GM19468 (cell line): ENCODE measurements around the gene RCBTB1.
"Not testable (repeated sequence)": the region's sequence is repeated elsewhere in the genome, so short reads cannot be mapped to it uniquely, and the experiment has no call there.

Experiments used
- ATAC-seq: cut with Tn5 transposase; IDR thresholded peaks from one replicate; pipeline ENCODE4 v1.9.1; 2021; ENCODE audit warnings: mild to moderate bottlenecking, moderate library complexity, moderate number of reproducible peaks; ENCODE audit not compliant: unreplicated experiment; ENCODE audit errors: extremely low read depth

RCBTB1 gene

DNA sequence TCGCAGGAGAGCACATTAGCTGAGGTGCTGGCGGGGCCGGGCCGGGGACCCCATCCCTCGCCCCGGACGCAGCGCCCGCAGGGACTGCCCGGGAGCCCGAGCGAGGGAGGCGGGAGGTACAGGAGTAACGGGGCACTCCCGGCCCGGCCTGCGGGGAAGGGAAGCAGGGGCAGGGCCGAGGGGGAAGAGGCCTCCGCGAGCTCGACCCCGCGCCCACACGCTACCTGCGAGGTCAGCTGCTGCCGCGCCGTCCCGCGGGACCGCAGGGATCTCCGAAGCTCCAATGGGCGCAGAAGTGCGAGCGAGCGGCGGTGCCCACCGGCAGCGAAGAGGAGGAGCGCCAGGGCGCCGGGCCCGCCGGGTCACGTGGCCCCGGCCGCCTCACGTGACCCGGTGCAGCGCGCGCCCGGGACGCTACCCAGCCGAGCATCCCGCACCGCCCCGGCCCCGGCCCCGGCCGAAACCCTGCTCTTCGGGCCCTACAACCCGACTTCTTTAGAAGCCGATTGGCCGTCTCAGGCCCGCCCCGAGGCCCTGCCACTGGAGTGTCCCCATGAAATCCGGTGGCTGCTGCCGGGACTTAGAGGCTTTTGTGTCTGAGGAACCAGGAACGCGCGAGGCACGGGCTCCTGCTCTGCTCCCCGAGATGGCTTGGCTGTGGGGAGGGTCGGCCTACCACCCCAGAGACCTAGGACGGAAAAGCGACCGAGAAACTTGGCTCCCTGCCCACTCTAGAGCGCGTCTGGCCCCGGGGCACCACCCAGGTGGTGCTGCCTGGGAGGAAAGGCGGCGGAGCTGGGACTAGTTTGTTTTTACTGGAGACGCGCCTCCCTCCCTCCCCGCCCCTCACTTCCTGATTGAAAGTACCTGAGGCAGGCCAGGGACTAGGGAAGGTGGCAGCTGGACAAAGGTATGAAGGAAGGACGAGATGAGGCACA lies at the start of gene RCBTB1:
TSS of gene RCBTB1 (minus strand) at position 339 of the 938 bp plus-strand sequence. CDS start 18,279 bp downstream, outside the sequence.
- ATAC-seq = peak; percentile 73

DNA sequence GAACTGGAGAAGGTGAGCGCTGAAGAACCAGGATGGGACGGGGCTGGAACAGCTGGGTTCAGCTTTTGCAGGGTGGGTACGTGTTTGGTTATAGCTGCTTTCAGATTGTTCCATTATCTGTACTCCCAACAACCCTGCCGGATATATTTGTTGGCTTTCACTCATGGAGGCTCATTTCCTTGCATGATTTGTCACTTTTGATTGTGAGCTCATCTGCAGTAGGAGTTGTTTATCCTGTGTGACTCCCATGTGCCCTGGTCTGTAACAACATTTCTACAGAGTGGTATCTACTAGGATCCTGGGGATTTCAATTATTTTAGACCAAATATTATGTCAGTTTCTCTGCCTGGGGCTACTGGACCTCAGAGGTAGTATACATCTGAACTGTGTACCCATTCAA lies 48.4 kb upstream of the RCBTB1 start:
- ATAC-seq = no peak

DNA sequence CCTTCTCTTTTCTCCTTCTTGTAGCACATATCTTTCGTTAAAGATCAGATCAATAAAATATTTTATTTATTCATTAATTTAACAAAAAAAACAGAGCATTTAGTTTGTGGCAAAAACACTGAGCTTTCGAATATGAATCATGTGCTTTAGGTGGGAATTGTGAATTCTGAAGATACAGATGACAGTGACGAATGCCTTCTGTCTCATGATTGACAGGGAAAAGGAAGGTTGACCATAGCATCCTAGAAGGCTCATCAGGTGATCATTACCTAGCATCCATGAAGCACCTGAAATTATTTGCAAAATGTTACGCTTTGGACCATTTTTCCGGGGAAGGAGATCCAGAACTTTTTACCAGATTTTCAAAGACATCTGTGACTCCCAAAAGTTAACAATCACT lies 46.8 kb upstream of the RCBTB1 start:
- no peak for ATAC-seq

DNA sequence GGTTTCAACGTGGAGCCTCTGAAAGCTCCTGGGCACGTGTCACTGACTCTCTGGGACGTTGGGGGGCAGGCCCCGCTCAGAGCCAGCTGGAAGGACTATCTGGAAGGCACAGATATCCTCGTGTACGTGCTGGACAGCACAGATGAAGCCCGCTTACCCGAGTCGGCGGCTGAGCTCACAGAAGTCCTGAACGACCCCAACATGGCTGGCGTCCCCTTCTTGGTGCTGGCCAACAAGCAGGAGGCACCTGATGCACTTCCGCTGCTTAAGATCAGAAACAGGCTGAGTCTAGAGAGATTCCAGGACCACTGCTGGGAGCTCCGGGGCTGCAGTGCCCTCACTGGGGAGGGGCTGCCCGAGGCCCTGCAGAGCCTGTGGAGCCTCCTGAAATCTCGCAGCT lies 45.2 kb upstream of the RCBTB1 start:
- ATAC-seq = no peak

DNA sequence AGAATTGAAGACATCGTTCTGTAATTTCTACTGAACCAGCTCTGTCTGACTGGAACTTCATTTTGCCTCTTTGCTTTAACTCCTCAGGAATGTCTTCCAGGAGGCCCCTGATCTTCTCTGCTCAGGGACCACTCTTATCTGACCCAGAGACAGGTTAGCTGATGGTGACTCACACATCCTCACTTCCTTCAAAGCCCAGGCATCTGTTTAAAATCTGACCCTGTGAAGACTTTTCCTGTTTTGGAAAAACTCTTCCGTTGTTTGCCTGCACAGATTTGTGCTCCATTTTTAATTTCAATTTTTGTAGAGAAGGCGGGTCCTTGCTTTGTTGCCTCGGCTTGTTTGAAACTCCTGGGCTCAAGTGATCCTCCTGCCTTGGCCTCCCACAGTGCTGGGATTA lies 44.6 kb upstream of the RCBTB1 start:
- no peak for ATAC-seq

DNA sequence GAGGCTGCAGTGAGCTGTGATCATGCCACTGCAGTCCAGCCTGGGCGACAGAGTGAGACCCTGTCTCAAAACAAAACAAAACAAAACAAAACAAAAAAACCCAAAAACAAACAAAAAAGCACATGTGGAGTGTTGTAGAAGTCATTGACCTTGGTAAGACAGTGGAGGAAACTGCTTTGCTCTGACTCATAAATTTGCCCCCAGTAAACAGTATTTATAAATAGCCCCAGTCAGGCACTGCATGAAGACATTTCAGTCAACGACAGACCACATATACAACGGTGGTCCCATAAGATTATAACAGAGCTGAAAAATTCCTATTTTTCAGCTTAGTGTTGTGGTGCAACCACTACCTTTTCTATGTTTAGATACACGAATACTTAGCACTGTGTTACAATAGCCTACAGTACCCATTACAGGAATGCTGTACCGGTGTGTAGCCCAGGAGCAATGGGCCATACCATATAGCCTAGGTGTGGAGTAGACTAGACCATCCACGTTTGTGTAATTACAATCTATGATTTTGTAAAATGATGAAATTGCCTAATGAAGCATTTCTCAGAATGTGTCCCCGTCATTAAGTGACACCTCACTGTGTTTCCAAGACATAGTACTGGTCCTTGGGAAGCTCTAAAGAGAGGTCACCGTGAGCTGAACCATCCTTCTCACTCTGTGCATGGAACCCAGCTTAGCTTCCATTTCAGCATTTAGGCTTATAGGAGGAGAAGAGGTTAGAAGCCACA lies 44.0 kb upstream of the RCBTB1 start:
- ATAC-seq = no peak

DNA sequence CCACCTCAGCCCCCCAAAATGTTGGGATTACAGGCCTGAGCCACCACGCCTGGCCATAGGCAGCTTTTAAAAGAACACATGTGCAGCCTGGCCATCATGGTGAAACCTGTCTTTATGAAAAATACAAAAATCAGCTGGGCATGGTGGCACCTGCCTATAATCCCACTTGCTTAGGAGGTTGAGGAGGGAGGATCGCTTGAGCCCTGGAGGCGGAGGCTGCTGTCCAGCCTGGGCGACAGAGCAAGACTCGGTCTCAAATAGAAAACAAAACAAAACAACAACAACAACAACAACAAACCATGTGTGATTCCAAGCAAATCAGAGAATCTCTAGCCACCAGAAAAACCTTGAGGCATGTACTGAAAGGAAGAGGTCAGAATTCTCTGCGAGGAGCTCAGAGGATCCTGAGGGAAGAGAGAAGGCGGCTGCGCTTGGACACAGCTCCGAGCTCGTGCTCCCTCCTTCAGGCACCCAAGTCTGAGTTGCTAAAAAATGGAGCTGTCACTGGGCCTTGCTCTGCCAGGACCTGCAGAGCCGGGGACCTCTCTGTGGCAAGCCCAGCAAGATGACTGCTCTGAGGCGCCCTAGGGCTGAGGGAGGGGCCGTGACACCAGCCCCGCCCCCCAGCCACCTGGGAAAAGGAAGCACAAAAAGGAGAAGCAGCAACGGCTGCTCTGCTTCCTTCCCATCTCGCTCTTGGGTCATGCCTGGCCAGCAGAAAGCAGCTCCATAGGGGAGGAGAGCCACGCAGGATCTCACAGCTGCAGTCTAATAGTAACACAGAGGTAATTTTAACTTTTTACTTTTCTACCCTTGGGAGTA lies 42.7 kb upstream of the RCBTB1 start, which contains the start of gene ARL11:
TSS of gene ARL11 (plus strand) at position 677 of the 822 bp plus-strand sequence. CDS start 1,941 bp downstream, outside the sequence.
- ATAC-seq = no peak

DNA sequence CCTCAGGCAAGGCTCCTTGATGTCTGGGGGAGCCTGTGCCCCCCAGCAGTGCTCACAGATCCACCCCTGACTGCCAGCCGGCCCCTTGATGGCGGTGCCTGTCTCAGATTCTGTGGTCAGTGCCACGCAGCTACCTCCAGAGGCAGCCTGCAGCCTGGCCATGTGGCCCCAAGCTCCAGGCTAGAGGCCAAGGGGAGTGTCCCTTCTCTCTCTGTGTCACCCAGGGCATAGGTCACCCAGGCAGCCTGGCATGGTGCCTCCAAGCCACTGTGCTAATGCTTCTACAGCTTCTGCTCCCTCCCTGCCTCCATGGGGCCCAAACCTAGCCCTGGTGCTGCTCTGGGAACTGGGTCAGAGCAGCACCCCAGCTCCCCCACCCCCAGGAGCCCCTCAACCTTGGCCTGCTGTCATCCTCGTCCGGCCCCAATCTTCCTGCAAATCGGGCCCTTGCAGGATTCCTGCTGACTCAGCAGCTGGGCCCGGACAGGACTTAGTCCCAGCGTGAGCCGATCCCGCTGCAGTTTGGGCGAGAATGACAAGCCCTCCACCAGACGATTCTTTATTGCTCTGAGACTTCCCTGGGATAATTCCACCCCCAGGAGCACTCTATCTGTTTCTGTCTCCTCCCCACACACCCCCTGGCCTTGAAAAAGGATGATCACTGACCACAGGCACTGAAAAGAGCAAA lies 40.2 kb upstream of the RCBTB1 start:
- no peak for ATAC-seq

DNA sequence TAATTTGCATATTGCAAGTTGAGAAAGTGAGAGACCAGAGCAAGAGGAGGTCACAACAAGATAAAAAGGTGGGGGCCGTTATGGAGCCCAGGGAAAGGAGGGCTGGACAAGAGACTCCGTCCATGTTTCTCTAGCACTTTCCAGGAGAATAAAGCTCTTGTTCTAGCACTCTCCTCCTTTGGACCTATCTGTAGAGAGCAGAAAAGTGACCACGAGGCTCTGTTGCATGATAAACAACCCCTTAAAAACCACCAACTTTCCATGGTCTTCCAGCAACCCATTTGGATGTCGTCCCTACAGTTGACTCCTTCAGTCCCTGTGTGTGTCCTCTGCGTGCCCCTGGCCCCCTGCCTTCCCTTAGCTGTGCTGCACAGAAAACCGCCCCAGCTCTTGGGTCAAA lies 38.9 kb upstream of the RCBTB1 start:
- no peak for ATAC-seq

DNA sequence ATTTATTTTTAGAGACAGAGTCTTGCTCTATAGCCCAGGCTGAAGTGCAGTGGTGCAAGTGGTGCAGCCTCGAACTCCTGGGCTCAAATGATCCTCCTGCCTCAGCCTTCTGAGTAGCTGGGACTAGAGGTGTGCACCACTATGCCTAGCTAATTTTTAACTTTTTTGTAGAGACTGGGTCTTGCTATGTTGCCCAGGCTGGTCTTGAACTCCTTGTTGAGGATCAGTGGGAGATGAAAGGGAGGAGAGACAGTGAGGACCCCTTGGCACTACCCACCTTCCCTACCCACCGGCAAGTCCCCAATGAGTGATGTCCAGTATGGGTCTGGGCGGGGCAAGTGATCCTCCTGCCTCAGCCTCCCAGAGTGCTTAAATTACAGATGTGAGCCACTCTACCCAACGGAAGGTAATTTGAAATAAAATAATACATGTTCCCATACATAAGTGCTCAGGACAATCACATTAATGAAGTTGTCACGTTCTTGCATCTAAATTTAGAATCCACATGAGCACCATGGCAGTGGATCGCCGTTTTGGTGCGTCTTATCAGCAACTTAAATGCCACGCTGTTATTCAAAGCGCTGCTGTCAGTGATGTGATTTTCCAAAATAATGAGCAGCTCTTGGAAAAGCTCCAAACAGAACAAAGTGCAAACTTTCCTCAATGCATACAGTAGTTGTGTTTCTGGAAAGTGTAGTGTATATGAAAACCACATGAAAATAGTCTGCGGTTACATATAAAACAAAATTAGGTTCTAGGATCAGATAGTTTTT lies 37.0 kb upstream of the RCBTB1 start:
- no peak for ATAC-seq

DNA sequence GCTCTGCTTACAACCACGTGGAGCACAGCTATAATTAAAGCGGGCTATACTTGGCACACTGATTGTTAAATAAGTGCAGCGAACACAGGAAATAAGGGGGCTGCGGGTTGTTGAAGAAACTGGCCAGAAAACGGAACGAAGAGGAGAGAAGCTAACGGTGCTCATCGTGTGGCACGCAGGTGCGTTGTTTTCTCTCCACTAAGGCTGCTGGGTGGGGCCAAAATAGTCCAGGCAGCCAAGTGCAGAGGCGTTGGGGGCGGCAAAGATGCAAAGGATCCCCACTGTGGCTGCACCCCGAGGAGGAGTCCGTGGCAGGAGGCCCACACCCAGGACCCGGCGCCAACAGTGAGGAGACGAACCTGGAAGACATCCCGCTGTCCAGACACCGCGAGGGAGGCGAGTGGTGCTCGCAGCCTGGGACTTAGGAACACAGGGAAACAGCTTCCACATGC lies 34.8 kb upstream of the RCBTB1 start:
- ATAC-seq = peak; percentile 21

DNA sequence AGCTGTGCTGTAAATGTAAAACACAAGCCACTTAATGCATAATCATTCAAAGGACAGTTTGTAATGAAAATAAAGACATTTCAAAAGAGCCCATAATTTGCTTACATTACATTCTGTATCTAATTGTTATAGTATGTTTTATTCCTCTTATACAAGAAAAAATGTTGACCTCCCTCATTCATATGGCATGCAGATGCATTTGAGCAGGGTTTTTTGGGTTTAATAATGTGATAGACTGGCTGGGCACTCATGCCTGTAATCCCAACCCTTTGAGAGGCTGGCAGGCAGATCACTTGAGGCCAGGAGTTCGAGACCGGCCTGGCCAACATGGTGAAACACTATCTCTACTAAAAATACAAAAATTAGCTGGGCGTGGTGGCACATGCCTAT lies 31.3 kb upstream of the RCBTB1 start:
- no peak for ATAC-seq

DNA sequence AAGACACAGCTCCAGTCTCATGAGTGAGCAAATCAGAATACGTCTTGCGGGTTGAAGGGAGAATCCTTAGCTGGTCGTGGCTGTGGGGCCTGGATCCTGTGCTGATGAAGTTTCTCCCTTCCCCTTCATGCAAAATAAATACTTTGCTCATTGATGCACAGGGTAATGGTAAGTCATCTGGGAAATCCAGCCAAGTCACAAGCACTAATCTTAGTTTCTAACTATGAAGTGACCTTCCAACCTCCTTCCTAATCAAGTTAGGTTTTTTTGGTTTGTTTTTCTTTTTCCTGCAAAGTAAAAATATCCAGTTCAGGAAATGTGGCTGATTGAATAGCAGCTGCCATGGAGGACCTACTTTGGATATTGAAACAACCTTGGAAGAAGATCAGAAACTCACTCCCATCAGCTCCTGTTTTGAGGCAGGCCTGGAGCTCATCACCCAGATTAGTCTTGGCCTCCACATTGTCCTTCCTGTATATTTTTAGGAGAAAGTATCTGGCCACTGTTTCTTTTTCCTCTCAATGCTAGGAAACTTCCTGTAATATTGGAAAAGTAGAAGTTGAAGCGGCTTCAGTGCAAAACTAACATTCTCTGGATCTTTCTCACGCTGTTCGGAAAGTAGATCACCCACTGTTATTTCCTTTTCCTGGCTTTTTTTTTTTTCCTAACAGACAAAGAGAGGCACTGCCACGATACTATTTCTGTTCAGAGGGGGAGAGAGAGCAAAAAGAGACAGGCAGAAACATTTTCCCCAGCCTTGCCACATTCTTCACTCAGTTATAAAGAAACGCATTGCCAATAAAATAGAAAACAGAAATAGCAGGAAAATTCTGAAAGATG lies 30.7 kb upstream of the RCBTB1 start:
- no peak for ATAC-seq

DNA sequence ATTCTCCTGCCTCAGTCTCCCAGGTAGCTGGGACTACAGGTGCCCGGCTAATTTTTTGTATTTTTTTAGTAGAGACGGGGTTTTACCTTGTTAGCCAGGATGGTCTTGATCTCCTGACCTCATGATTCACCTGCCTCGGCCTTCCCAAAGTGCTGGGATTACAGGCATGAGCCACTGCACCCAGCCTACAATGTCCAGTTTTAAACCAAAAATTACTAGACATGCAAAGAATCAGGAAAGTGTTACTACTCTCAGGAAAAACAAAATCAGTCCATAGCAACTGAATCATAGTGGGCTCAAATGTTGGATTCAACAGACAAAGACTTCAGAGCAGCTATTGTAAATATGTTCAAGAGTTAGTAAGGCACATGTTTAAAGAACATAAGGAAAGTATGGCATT lies 26.7 kb upstream of the RCBTB1 start:
- not testable (repeated sequence) for ATAC-seq

DNA sequence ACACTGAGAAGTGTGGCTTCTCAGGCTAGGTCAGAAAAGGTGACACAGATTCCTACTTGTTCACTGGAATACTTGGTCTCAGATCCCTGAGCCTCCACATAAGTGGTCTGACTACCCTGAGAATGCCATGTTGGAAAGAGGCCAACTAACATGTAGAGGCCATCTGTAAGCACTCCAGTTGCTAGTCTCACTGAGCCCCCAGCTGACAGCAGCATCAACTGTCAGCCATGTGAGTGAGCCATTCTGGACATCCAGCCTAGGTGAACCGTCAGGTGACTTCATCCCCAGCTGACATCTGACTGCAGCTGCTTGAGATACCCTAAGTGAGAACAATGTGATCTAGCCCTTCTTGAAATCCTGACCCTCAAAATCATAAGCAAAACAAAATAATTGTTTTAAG lies 24.8 kb upstream of the RCBTB1 start:
- ATAC-seq = no peak

DNA sequence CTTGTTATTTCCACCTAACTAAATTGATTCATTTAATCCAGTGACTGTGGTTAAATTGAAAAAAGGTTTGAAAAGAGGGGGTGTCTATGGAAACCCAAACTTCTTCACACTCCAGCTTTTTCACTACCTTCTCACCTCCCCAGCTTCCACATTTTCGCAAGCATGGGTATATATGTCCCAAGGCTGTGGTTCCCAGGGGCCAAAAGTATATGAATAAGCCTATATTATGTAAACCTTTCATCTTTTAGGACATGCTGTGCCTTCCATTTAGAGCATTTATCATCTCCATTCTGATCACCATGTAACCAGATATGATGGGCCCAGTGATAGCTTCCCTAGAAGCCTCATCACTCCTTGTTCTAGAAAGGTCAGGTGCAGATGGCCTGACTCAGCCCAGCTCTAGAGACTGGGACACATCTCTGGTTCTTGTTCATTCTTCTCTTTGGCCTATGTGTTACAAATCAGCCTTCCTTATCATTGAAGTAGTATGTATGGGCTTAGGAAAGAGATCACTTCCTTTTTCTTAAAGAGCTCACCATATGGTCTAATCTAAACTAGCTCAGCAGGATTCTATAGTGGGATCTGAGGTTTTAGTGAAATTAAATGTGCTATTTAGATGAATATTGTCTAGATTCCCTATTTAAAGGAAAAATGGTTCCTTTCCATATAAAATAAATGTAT lies 23.4 kb upstream of the RCBTB1 start:
- no peak for ATAC-seq

DNA sequence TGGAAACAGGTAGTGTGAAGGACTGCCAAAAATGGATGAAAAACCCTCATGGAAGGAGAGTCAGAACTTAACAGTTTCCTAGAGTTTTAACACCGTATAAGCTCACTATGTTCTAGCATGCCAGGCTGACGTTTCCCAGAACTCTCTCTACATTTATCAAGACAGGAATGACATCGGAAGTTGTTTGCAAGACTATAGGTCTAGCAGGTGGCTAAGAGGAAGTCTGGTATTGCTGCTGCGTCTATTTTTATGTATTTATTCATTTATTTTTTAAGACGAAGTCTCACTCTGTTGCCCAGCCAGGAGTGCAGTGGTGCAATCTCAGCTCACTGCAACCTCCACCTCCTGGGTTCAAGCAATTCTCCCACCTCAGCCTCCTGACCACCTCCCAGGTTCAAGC lies 22.4 kb upstream of the RCBTB1 start:
- no peak for ATAC-seq
